Fibroblast of skin of abdomen (primary cell): ENCODE data around the gene NKAIN1.
A peak's percentile ranks its signal among the peaks of the same experiment; 100 is the strongest.
"Not testable (repeated sequence)": the region's sequence is repeated elsewhere in the genome, so short reads cannot be mapped to it uniquely, and the experiment has no call there.

ENCODE experiments used
- DNase-seq: peaks from one replicate; pipeline ENCODE4 v3.0.0-alpha.2; 2013

Gene NKAIN1

GRCh38 chr1:31193729-31194128, 46.0 kb downstream of the NKAIN1 start:
- DNase-seq, result no peak

- no peak for DNase-seq
Observed at GRCh38 chr1:31191281-31191680, 48.4 kb downstream of the NKAIN1 start.

- no peak for DNase-seq
Observed at GRCh38 chr1:31189696-31190674, 49.7 kb downstream of the NKAIN1 start.

GRCh38 chr1:31183927-31184554, 55.6 kb downstream of the NKAIN1 start:
- peak; percentile 15 for DNase-seq

- no peak for DNase-seq
Observed at GRCh38 chr1:31183126-31183525, 56.6 kb downstream of the NKAIN1 start.

- DNase-seq, result peak; percentile 91
Observed at GRCh38 chr1:31182352-31182751, 57.3 kb downstream of the NKAIN1 start.

- no peak for DNase-seq
Observed at GRCh38 chr1:31181515-31182343, 58.0 kb downstream of the NKAIN1 start.

- DNase-seq, result no peak
Observed at GRCh38 chr1:31180338-31180737, 59.3 kb downstream of the NKAIN1 start.

- DNase-seq, result not testable (repeated sequence)
Observed at GRCh38 chr1:31176291-31176690, 63.4 kb downstream of the NKAIN1 start.

- DNase-seq, result no peak
Observed at GRCh38 chr1:31170486-31170735, 69.3 kb downstream of the NKAIN1 start.

GRCh38 chr1:31166462-31166861, 73.2 kb downstream of the NKAIN1 start:
- DNase-seq, result no peak

GRCh38 chr1:31164291-31164690, 75.4 kb downstream of the NKAIN1 start:
- no peak for DNase-seq

GRCh38 chr1:31163866-31164265, 75.8 kb downstream of the NKAIN1 start:
- no peak for DNase-seq

- DNase-seq, result no peak
Observed at GRCh38 chr1:31161571-31161970, 78.1 kb downstream of the NKAIN1 start.

GRCh38 chr1:31159869-31160611, 79.6 kb downstream of the NKAIN1 start:
- DNase-seq, result no peak

- no peak for DNase-seq
Observed at GRCh38 chr1:31159323-31159722, 80.4 kb downstream of the NKAIN1 start.

- peak; percentile 73 for DNase-seq
Observed at GRCh38 chr1:31155216-31155806, 84.4 kb downstream of the NKAIN1 start.

GRCh38 chr1:31154632-31155215, 85.0 kb downstream of the NKAIN1 start:
- DNase-seq, result peak; percentile 80

GRCh38 chr1:31154000-31154631, 85.6 kb downstream of the NKAIN1 start:
- no peak for DNase-seq

- no peak for DNase-seq
Observed at GRCh38 chr1:31153423-31153822, 86.3 kb downstream of the NKAIN1 start.

- DNase-seq, result peak; percentile 75
Observed at GRCh38 chr1:31152181-31152795, 87.4 kb downstream of the NKAIN1 start.
